Measurements from ENCODE around the gene LDLRAD2. TPM values are rescaled to one million over a fixed set of nuclear protein-coding genes. Genes with fewer than 3 reads are reported as not detected.
A peak's percentile ranks its signal among the peaks of the same experiment; 100 is the strongest.

The LDLRAD2 gene
- polyA plus RNA-seq, 2 of the 4 experiments (the other 2 are of a cell fraction): 0.08 TPM; not detected in 1

- ChIA-PET POLR2A (no interaction called here), CTCF (no interaction called here)
- Histone ChIP-seq H3K4me2 (no peak overlapping the region), H3K4me3 (no peak overlapping the region), H3K9me3 (no peaks in the 10 kb centered on the region), H3K4me1 (0 out of 3 replicates have a peak, but pooled peaks cover 5% of the 10 kb centered on the region), H3K27ac (no peak overlapping the region)
- FAIRE-seq (no peak), DNase-seq (ENCODE audit: low read depth in 1 of 2, low spot score in 1 of 2) (no peak), ATAC-seq (no peak)
- TF ChIP-seq ZSCAN20 (CRISPR knock-in tag; IDR thresholded peaks at IDR 0.05) (no peak), HOXB13 (CRISPR knock-in tag; IDR thresholded peaks at IDR 0.05; ENCODE audit: low read depth) (no peak), HOXA7 (CRISPR knock-in tag; IDR thresholded peaks at IDR 0.05) (no peak), FOXS1 (CRISPR knock-in tag; IDR thresholded peaks at IDR 0.05) (no peak), EHMT2 (IDR thresholded peaks at IDR 0.05; ENCODE audit: low read depth) (no peak)
- 95% methylated on average over 10 of the region's 13 CpGs for WGBS (ENCODE audit: missing lambda C conversion rate)
Observed at GRCh38 chr1:21854751-21855131, 42.7 kb downstream of the LDLRAD2 start.

GRCh38 chr1:21855257-21856096 is 43.4 kb downstream of the LDLRAD2 start:
- Histone ChIP-seq H3K4me2 (no peak overlapping the region), H3K27ac (no peak overlapping the region), H3K4me3 (no peak overlapping the region), H3K4me1 (0 out of 3 replicates have a peak, but pooled peaks cover 5% of the 10 kb centered on the region), H3K9me3 (no peaks in the 10 kb centered on the region)
- DNase-seq (ENCODE audit: low read depth in 1 of 2, low spot score in 1 of 2): peak in 1 of 2 experiments; percentile 29
- WGBS (ENCODE audit: missing lambda C conversion rate): 40% methylated on average over 3 of the region's 35 CpGs
- TF ChIP-seq MAX (IDR thresholded peaks at IDR 0.05) (no peak), FOSB (CRISPR knock-in tag; IDR thresholded peaks at IDR 0.05) (no peak), ZFP36 (IDR thresholded peaks at IDR 0.05; ENCODE audit: borderline replicate concordance, partially characterized antibody) (no peak), HOXA7 (CRISPR knock-in tag; IDR thresholded peaks at IDR 0.05) (no peak), CHD4 (IDR thresholded peaks at IDR 0.05; ENCODE audit: borderline replicate concordance) (no peak), NFE2L2 (conservative IDR thresholded peaks at IDR 0.05; ENCODE audit: low read length) (no peak)
- FAIRE-seq: no peak
- ChIA-PET CTCF (no interaction called here), POLR2A (no interaction called here)
- ATAC-seq: peak; percentile 14 to 52; a peak in 3 of 6 replicates

DNA sequence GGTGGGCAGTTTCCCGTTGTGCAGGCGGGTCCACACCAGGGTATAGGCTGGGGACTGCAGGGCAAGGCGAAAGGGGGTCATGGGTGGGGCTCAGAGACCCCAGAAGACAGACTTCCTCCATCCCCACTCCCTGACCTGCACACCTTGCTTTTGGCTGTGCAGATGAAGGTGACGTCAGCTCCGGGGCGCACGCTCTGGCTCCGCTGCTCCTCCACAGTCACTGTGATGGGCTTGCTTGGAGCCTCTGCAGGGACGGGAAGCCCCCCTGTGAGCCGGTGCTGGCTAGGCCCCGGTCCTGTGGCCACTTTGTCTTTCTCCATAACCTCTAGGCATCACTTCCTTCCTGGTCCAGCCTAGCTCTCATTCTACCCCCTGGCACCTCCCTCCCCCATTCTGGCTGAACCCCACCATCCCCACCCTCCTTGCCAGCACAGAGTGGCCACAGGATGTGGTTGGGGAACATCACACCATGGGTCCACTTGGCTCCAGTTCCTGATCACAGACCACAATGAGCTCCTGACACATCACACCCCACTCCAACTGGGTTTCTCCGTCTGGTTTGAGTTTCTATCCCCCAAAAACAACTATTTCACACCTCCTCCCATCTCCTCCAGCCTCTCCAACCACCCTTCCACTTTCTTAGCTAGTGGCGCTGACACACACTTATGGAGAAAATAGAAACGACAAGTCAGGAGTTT is 45.2 kb downstream of the LDLRAD2 start:
- no peak for FAIRE-seq
- POLR2A ChIA-PET: no interaction called here
- WGBS (ENCODE audit: missing lambda C conversion rate): 94% methylated on average over 14 of the region's 14 CpGs
- no peak for TF ChIP-seq HMGXB4 (CRISPR knock-in tag; IDR thresholded peaks at IDR 0.05; ENCODE audit: borderline replicate concordance)
- no peak for TF ChIP-seq MAX (IDR thresholded peaks at IDR 0.05)
- no peak for TF ChIP-seq HEYL (CRISPR knock-in tag; IDR thresholded peaks at IDR 0.05)
- TF ChIP-seq, protein P1, sequence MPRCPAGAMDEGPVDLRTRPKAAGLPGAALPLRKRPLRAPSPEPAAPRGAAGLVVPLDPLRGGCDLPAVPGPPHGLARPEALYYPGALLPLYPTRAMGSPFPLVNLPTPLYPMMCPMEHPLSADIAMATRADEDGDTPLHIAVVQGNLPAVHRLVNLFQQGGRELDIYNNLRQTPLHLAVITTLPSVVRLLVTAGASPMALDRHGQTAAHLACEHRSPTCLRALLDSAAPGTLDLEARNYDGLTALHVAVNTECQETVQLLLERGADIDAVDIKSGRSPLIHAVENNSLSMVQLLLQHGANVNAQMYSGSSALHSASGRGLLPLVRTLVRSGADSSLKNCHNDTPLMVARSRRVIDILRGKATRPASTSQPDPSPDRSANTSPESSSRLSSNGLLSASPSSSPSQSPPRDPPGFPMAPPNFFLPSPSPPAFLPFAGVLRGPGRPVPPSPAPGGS (IDR thresholded peaks at IDR 0.05): no peak
- no peak for TF ChIP-seq RFX5 (IDR thresholded peaks at IDR 0.05)
- TF ChIP-seq EHF (CRISPR knock-in tag; IDR thresholded peaks at IDR 0.05): no peak
- no peak for TF ChIP-seq MYC (IDR thresholded peaks at IDR 0.05; ENCODE audit: borderline replicate concordance, low read length)
- TF ChIP-seq, protein P2, sequence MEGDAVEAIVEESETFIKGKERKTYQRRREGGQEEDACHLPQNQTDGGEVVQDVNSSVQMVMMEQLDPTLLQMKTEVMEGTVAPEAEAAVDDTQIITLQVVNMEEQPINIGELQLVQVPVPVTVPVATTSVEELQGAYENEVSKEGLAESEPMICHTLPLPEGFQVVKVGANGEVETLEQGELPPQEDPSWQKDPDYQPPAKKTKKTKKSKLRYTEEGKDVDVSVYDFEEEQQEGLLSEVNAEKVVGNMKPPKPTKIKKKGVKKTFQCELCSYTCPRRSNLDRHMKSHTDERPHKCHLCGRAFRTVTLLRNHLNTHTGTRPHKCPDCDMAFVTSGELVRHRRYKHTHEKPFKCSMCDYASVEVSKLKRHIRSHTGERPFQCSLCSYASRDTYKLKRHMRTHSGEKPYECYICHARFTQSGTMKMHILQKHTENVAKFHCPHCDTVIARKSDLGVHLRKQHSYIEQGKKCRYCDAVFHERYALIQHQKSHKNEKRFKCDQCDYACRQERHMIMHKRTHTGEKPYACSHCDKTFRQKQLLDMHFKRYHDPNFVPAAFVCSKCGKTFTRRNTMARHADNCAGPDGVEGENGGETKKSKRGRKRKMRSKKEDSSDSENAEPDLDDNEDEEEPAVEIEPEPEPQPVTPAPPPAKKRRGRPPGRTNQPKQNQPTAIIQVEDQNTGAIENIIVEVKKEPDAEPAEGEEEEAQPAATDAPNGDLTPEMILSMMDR (IDR thresholded peaks at IDR 0.05): no peak
- no peak for TF ChIP-seq ZC3H11A (IDR thresholded peaks at IDR 0.05)
- TF ChIP-seq BHLHE40 (IDR thresholded peaks at IDR 0.05; ENCODE audit: low read depth, low read length): no peak
- no peak for TF ChIP-seq CBX2 (IDR thresholded peaks at IDR 0.05; ENCODE audit: borderline replicate concordance, low read depth)
- TF ChIP-seq ZNF302 (CRISPR knock-in tag; IDR thresholded peaks at IDR 0.05): no peak
- TF ChIP-seq RAD21 (conservative IDR thresholded peaks at IDR 0.05 in 1 of 2, IDR thresholded peaks at IDR 0.05 in 1 of 2): no peak
- TF ChIP-seq NR3C1 (IDR thresholded peaks at IDR 0.05): no peak
- no peak for TF ChIP-seq NPAS2 (CRISPR knock-in tag; IDR thresholded peaks at IDR 0.05; ENCODE audit: borderline replicate concordance)
- TF ChIP-seq ATOH8 (CRISPR knock-in tag; IDR thresholded peaks at IDR 0.05; ENCODE audit: low read depth): no peak
- TF ChIP-seq SREBF2 (IDR thresholded peaks at IDR 0.05): no peak

More for the DNA sequence above, 45.2 kb downstream of the LDLRAD2 start:
- Histone ChIP-seq H3K4me2 (no peak overlapping the region), H3K27ac (no peak overlapping the region), H3K9me3 (no peaks in the 10 kb centered on the region), H3K4me3 (no peak overlapping the region), H3K4me1 (peaks cover 12% of the 10 kb centered on the region)
- CTCF ChIA-PET: no interaction called here
- ATAC-seq (no peak), DNase-seq (ENCODE audit: low read depth in 1 of 2, low spot score in 1 of 2) (no peak)

All from A549 (cell line).